Jurkat, Clone E6-1 (cell line): ENCODE data around the gene ZBTB40.

Source experiments
- DNase-seq: peaks from one replicate; pipeline ENCODE4 v3.0.0-alpha.2; 2011; ENCODE audit warnings: low read depth, low spot score
- H3K4me3 ChIP-seq: 2 replicates; pipeline ENCODE4 v1.5.1; 2011; ENCODE audit warnings: mild to moderate bottlenecking, low read length, control low read depth, moderate library complexity

ZBTB40 gene

GRCh38 chr1:22461100-22461499, 9.4 kb downstream of the ZBTB40 start:
- DNase-seq: no peak
- no peak overlapping the region for H3K4me3 ChIP-seq

GRCh38 chr1:22461678-22462527, 10.3 kb downstream of the ZBTB40 start:
- no peak overlapping the region for H3K4me3 ChIP-seq
- peak; percentile 19 for DNase-seq

- H3K4me3 ChIP-seq: no peak overlapping the region
- no peak for DNase-seq
Measured at GRCh38 chr1:22462928-22463327, 11.3 kb downstream of the ZBTB40 start.

GRCh38 chr1:22465015-22465565, 13.4 kb downstream of the ZBTB40 start:
- no peak for DNase-seq
- no peak overlapping the region for H3K4me3 ChIP-seq

- DNase-seq: no peak
- no peak overlapping the region for H3K4me3 ChIP-seq
Measured at GRCh38 chr1:22465671-22466070, 14.0 kb downstream of the ZBTB40 start.

GRCh38 chr1:22470227-22470626, 18.6 kb downstream of the ZBTB40 start:
- H3K4me3 ChIP-seq: no peak overlapping the region
- DNase-seq: no peak

- no peak overlapping the region for H3K4me3 ChIP-seq
- DNase-seq: no peak
Measured at GRCh38 chr1:22471078-22471477, 19.4 kb downstream of the ZBTB40 start.

GRCh38 chr1:22471610-22472009, 20.0 kb downstream of the ZBTB40 start:
- no peak overlapping the region for H3K4me3 ChIP-seq
- no peak for DNase-seq

GRCh38 chr1:22472596-22472995, 20.9 kb downstream of the ZBTB40 start:
- H3K4me3 ChIP-seq: no peak overlapping the region
- DNase-seq: no peak

GRCh38 chr1:22473952-22474351, 22.3 kb downstream of the ZBTB40 start:
- no peak for DNase-seq
- no peak overlapping the region for H3K4me3 ChIP-seq

GRCh38 chr1:22476566-22476965, 24.9 kb downstream of the ZBTB40 start:
- H3K4me3 ChIP-seq: no peak overlapping the region
- DNase-seq: no peak

- no peak overlapping the region for H3K4me3 ChIP-seq
- no peak for DNase-seq
Measured at GRCh38 chr1:22483121-22483520, 31.5 kb downstream of the ZBTB40 start.

- no peak for DNase-seq
- H3K4me3 ChIP-seq: no peak overlapping the region
Measured at GRCh38 chr1:22484706-22485345, 33.2 kb downstream of the ZBTB40 start.

- no peak for DNase-seq
- no peak overlapping the region for H3K4me3 ChIP-seq
Measured at GRCh38 chr1:22485431-22485830, 33.8 kb downstream of the ZBTB40 start.

GRCh38 chr1:22487781-22488180, 36.1 kb downstream of the ZBTB40 start:
- DNase-seq: no peak
- no peak overlapping the region for H3K4me3 ChIP-seq

GRCh38 chr1:22488319-22488718, 36.7 kb downstream of the ZBTB40 start:
- H3K4me3 ChIP-seq: no peak overlapping the region
- DNase-seq: no peak

- no peak overlapping the region for H3K4me3 ChIP-seq
- no peak for DNase-seq
Measured at GRCh38 chr1:22489278-22489677, 37.6 kb downstream of the ZBTB40 start.

- H3K4me3 ChIP-seq: no peak overlapping the region
- DNase-seq: no peak
Measured at GRCh38 chr1:22489823-22490222, 38.2 kb downstream of the ZBTB40 start.

- DNase-seq: no peak
- H3K4me3 ChIP-seq: no peak overlapping the region
Measured at GRCh38 chr1:22490309-22490708, 38.7 kb downstream of the ZBTB40 start.

- DNase-seq: no peak
- no peak overlapping the region for H3K4me3 ChIP-seq
Measured at GRCh38 chr1:22491995-22492715, 40.5 kb downstream of the ZBTB40 start.
